ENCODE measurements around the gene IDH2. TPM values are rescaled to one million over a fixed set of nuclear protein-coding genes. Genes with fewer than 3 reads are reported as not detected.

Gene IDH2
- 72.4 TPM for total RNA-seq

GRCh38 chr15:90101969-90102890 lies at the start of gene IDH2:
IDH2 (minus strand) TSS chr15:90102468; CDS start chr15:90102390, 78 bp downstream.

Small RNA genes lying within 50 kb of the gene (small RNA-seq; reads per million reads assigned to genes)
- gene RF00066 = not detected

Other genes with a start within 250 kb of the IDH2 start
- 60.2 TPM for gene AP3S2, start 208.5 kb downstream of the IDH2 start, total RNA-seq
- 24.5 TPM for gene ARPIN, start 189.5 kb downstream of the IDH2 start, total RNA-seq
- 11.1 TPM for gene ZNF710, start 101.1 kb downstream of the IDH2 start, total RNA-seq
- gene SEMA4B, start 98.9 kb upstream of the IDH2 start, total RNA-seq = 49.8 TPM
- 6.0 TPM for gene CIB1, start 131.5 kb upstream of the IDH2 start, total RNA-seq
- 8.3 TPM for gene GDPGP1, start 131.7 kb upstream of the IDH2 start, total RNA-seq
- gene TTLL13, start 147.1 kb upstream of the IDH2 start, total RNA-seq = not detected
- 190 TPM for gene NGRN, start 163.2 kb upstream of the IDH2 start, total RNA-seq
- 8.3 TPM for gene ZNF774, start 249.8 kb upstream of the IDH2 start, total RNA-seq

Data from diencephalon (tissue), 1 donor.